K562 (cell line): ENCODE results near the gene MPV17L2. TPM values are rescaled to one million over a fixed set of nuclear protein-coding genes. Genes with fewer than 3 reads are reported as not detected.
A peak's percentile ranks its signal among the peaks of the same experiment; 100 is the strongest.

Source experiments
- BRCA1 ChIP-seq, 2 experiments: fragments of 450-650 bp in 1 of 2; sonication (generic) in 1 of 2; formaldehyde crosslinking in 1 of 2; IDR thresholded peaks; 2 replicates each; pipeline versions ENCODE4 v1.5.0 to v1.6.1; 2017 to 2020; ENCODE audit warnings: mild to moderate bottlenecking in 1 of 2, missing genetic modification reagents in 1 of 2
- CHCHD3 ChIP-seq: fragments of 250-450 bp; sonication (Bioruptor Pico); IDR thresholded peaks from 2 replicates; pipeline ENCODE4 v2.1.2; 2022; ENCODE audit warnings: mild to moderate bottlenecking
- DLX4 ChIP-seq: fragments of 250-450 bp; sonication (Bioruptor Pico); IDR thresholded peaks from 2 replicates; pipeline ENCODE4 v1.6.1; 2021; ENCODE audit warnings: mild to moderate bottlenecking
- NCOR1 ChIP-seq: fragments of 450-650 bp; IDR thresholded peaks from 2 replicates; pipeline ENCODE4 v1.6.1; 2016; ENCODE audit warnings: mild to moderate bottlenecking, moderate library complexity
- NELFE ChIP-seq: IDR thresholded peaks from 2 replicates; pipeline ENCODE4 v1.6.1; 2011; ENCODE audit warnings: mild to moderate bottlenecking; ENCODE audit not compliant: insufficient read depth, insufficient read length
- NR2C2 ChIP-seq, 2 experiments: fragments of 200-800 bp in 1 of 2; sonication (Bioruptor generic) in 1 of 2; sonication (generic) in 1 of 2; formaldehyde crosslinking in 1 of 2; IDR thresholded peaks; 2 replicates each; pipeline versions ENCODE4 v1.6.1 to v1.8.0; 2016 to 2022; ENCODE audit warnings: mild to moderate bottlenecking in 1 of 2, missing compliant biosample characterization in 1 of 2, missing genetic modification characterization in 1 of 2, missing genetic modification reagents in 1 of 2
- NR2F6 ChIP-seq: fragments of 450-650 bp; formaldehyde crosslinking; IDR thresholded peaks from 2 replicates; pipeline ENCODE4 v1.4.0; 2020; ENCODE audit warnings: mild to moderate bottlenecking
- PCBP1 ChIP-seq: fragments of 200-400 bp; formaldehyde crosslinking; IDR thresholded peaks from 2 replicates; pipeline ENCODE4 v1.6.1; 2018; ENCODE audit warnings: mild to moderate bottlenecking, low read depth, low read length; ENCODE audit not compliant: poor library complexity, severe bottlenecking
- SMC3 ChIP-seq: conservative IDR thresholded peaks from 2 replicates; pipeline ENCODE4 v1.6.1; 2011; ENCODE audit warnings: low read depth, low read length, improper control_type of control experiment; ENCODE audit not compliant: insufficient read depth
- SNRNP70 ChIP-seq: fragments of 200-400 bp; formaldehyde crosslinking; optimal IDR thresholded peaks from 2 replicates; pipeline ENCODE3; 2017; ENCODE audit warnings: low read depth, low read length
- TRIM24 ChIP-seq, 2 experiments: fragments of 450-650 bp; IDR thresholded peaks; 2 replicates each; pipeline ENCODE4 v1.6.1; 2016
- ZBTB11 ChIP-seq, 3 experiments: fragments of 200-800 bp in 1 of 3; fragments of 250-450 bp in 1 of 3; fragments of 450-650 bp in 1 of 3; sonication (Bioruptor Pico) in 1 of 3; sonication (Bioruptor generic) in 1 of 3; formaldehyde crosslinking in 1 of 3; IDR thresholded peaks; 2 replicates each; pipeline versions ENCODE4 v1.6.1 to v1.8.0; 2016 to 2022; ENCODE audit warnings: mild to moderate bottlenecking in 2 of 3, missing genetic modification characterization in 2 of 3, missing compliant biosample characterization in 1 of 3, moderate library complexity in 1 of 3
- ZBTB2 ChIP-seq: fragments of 450-650 bp; IDR thresholded peaks from 2 replicates; pipeline ENCODE4 v1.6.1; 2016; ENCODE audit warnings: antibody characterized with exemption
- ZBTB26 ChIP-seq: fragments of 450-650 bp; formaldehyde crosslinking; IDR thresholded peaks from 2 replicates; pipeline ENCODE4 v1.4.0; 2022; ENCODE audit warnings: missing genetic modification characterization
- ZNF212 ChIP-seq: fragments of 450-650 bp; formaldehyde crosslinking; IDR thresholded peaks from 2 replicates; pipeline ENCODE4 v1.4.0; 2020; ENCODE audit warnings: mild to moderate bottlenecking
- ZNF282 ChIP-seq: sonication (generic); formaldehyde crosslinking; IDR thresholded peaks from 2 replicates; pipeline ENCODE4 v1.8.1; 2023; ENCODE audit warnings: missing genetic modification reagents
- ZSCAN29 ChIP-seq: fragments of 450-650 bp; IDR thresholded peaks from 2 replicates; pipeline ENCODE4 v1.6.1; 2017
- polyA plus RNA-seq, 8 experiments: library from polyadenylated mRNA; depleted of rRNA in 4 of 8; stranded (reverse) in 5 of 8; unstranded in 3 of 8; fragments of >200 nt; fragmentation: Nextera tagmentation in 2 of 8; fragmentation: Illumina TruSeq in 1 of 8; extraction: Ambion mirVana in 2 of 8; extraction: Trizol in 1 of 8; gene quantifications; 2 replicates each; pipeline versions ENCODE4 v1.2.1 to v1.2.3, GENCODE V29; 2011 to 2014; ENCODE audit warnings: inconsistent platforms in 1 of 8, missing spikeins in 1 of 8
- total RNA-seq, 7 experiments: library from RNA; depleted of rRNA in 6 of 7; stranded (reverse); fragments of >200 nt in 6 of 7; fragmentation: Illumina TruSeq in 2 of 7; extraction: Trizol in 2 of 7; gene quantifications; 2 replicates each; pipeline versions ENCODE4 v1.2.1 to v1.2.3, GENCODE V29; 2011 to 2021; ENCODE audit warnings: low replicate concordance in 1 of 7
- TF ChIP-seq, protein P1 (sequence below): fragments of 250-450 bp; sonication (Bioruptor Pico); IDR thresholded peaks from 2 replicates; pipeline ENCODE4 v1.5.0; 2021
- TF ChIP-seq, protein P2 (sequence below): fragments of 250-450 bp; sonication (Bioruptor Pico); IDR thresholded peaks from 2 replicates; pipeline ENCODE4 v1.8.0; 2022; ENCODE audit warnings: moderate library complexity, mild to moderate bottlenecking, inconsistent platforms

The MPV17L2 gene
- total and polyA plus RNA-seq, 9 of the 15 experiments (the other 6 are each of a cell fraction or from before 2014, with no cell fraction given): 10.6 to 60.2 (median 28.5) TPM

GRCh38 chr19:18233224-18233825 lies 40.3 kb downstream of the MPV17L2 start (continued):
- peak; percentile 31; the same call in 1 of the 2 replicates for TF ChIP-seq ZBTB2
- no peak for TF ChIP-seq TRIM24 (IDR thresholded peaks at IDR 0.05)
- TF ChIP-seq ZNF212 (CRISPR knock-in tag): no peak
- TF ChIP-seq NR2F6 (CRISPR knock-in tag): no peak
- no peak for TF ChIP-seq SMC3
- TF ChIP-seq ZBTB26 (CRISPR knock-in tag): no peak
- TF ChIP-seq NELFE: no peak
- peak; percentile 84 for TF ChIP-seq NR2C2 (CRISPR knock-in tag; IDR thresholded peaks at IDR 0.05)
- no peak; the same call in 1 of the 2 replicates for TF ChIP-seq NR2C2 (tag; IDR thresholded peaks at IDR 0.05)
- TF ChIP-seq, protein P1, sequence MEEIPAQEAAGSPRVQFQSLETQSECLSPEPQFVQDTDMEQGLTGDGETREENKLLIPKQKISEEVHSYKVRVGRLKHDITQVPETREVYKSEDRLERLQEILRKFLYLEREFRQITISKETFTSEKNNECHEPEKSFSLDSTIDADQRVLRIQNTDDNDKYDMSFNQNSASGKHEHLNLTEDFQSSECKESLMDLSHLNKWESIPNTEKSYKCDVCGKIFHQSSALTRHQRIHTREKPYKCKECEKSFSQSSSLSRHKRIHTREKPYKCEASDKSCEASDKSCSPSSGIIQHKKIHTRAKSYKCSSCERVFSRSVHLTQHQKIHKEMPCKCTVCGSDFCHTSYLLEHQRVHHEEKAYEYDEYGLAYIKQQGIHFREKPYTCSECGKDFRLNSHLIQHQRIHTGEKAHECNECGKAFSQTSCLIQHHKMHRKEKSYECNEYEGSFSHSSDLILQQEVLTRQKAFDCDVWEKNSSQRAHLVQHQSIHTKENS (CRISPR knock-in tag): no peak
- TF ChIP-seq ZSCAN29: peak; percentile 84; the same call in 1 of the 2 replicates
- peak; percentile 15 for TF ChIP-seq PCBP1
- TF ChIP-seq ZNF282 (CRISPR knock-in tag): no peak
- TF ChIP-seq, protein P2, sequence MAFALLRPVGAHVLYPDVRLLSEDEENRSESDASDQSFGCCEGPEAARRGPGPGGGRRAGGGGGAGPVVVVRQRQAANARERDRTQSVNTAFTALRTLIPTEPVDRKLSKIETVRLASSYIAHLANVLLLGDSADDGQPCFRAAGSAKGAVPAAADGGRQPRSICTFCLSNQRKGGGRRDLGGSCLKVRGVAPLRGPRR (CRISPR knock-in tag): no peak
- TF ChIP-seq SNRNP70: no peak
- TF ChIP-seq ZBTB11 (CRISPR knock-in tag; IDR thresholded peaks at IDR 0.05): peak in 1 of 3 experiments; percentile 66; a peak in 2 of 6 replicates
- no peak for TF ChIP-seq BRCA1 (IDR thresholded peaks at IDR 0.05)
- TF ChIP-seq BRCA1 (CRISPR knock-in tag; IDR thresholded peaks at IDR 0.05): 0 out of 2 replicates have a peak, but pooled peaks have one; percentile 91
- no peak for TF ChIP-seq NCOR1
- TF ChIP-seq CHCHD3 (CRISPR knock-in tag): no peak
- no peak for TF ChIP-seq DLX4 (CRISPR knock-in tag)
